ENCODE measurements around the gene HAPLN3.

DNA sequence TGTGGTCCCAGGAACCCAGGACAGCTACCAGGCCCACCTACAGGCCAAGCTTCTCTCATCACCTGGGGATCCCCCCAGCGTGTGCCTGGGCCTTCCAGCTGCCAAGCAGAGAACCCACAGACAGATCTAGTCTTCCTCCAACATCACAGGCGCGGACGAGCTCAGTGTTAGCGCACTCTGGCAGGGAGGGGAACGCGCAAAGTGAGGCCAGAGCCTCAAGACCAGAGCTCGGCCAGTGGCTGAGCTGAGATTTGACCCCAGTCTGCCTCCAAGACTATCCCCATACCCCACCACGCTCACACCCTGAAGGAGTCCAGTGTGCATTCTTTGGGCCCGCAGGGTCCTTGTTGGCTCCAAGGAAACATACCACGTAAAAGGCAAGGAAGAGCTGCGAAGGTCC, 12.8 kb upstream of the HAPLN3 start:
- TF ChIP-seq, protein P1, sequence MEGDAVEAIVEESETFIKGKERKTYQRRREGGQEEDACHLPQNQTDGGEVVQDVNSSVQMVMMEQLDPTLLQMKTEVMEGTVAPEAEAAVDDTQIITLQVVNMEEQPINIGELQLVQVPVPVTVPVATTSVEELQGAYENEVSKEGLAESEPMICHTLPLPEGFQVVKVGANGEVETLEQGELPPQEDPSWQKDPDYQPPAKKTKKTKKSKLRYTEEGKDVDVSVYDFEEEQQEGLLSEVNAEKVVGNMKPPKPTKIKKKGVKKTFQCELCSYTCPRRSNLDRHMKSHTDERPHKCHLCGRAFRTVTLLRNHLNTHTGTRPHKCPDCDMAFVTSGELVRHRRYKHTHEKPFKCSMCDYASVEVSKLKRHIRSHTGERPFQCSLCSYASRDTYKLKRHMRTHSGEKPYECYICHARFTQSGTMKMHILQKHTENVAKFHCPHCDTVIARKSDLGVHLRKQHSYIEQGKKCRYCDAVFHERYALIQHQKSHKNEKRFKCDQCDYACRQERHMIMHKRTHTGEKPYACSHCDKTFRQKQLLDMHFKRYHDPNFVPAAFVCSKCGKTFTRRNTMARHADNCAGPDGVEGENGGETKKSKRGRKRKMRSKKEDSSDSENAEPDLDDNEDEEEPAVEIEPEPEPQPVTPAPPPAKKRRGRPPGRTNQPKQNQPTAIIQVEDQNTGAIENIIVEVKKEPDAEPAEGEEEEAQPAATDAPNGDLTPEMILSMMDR (IDR thresholded peaks at IDR 0.05; ENCODE audit: poor library complexity, severe bottlenecking), result no peak
- TF ChIP-seq EZH2 (IDR thresholded peaks at IDR 0.05; ENCODE audit: borderline replicate concordance, insufficient read depth, low read length, poor library complexity, severe bottlenecking) (no peak), EP300 (conservative IDR thresholded peaks at IDR 0.05; ENCODE audit: poor library complexity, severe bottlenecking) (no peak)

Measured in neural cell (in vitro differentiated cells).